Endothelial cell of umbilical vein (primary cell): Measurements from ENCODE around the gene B4GALNT3. TPM values are rescaled to one million over a fixed set of nuclear protein-coding genes. Genes with fewer than 3 reads are reported as not detected.

Experiments used
- BruUV-seq: library from RNA; stranded (reverse); fragments of 400-500 nt; replicated peaks from 2 replicates; lab custom pipeline; 2021; lab: Mats Ljungman, UMichigan
- CTCF ChIA-PET: fragments of 300-600, 350-600 bp; sonication (Branson Sonifier 250); formaldehyde crosslinking; loops from one replicate; lab custom pipeline; 2021; ENCODE audit warnings: antibody characterized with exemption, inconsistent platforms; lab: Charles Lee
- POLR2A ChIA-PET: fragments of 300-600, 350-600 bp; sonication (Branson Sonifier 250); formaldehyde crosslinking; loops from one replicate; lab custom pipeline; 2021; ENCODE audit warnings: antibody characterized with exemption, inconsistent platforms; lab: Charles Lee
- DNase-seq: peaks from one replicate; pipeline ENCODE4 v3.0.0-alpha.2; 2011; ENCODE audit warnings: low read depth, low spot score
- FAIRE-seq: peaks from 2 replicates; lab custom pipeline; 2011; peaks lifted over from hg19 to GRCh38; lab: Jason Lieb, UNC
- H2AFZ ChIP-seq: 2 replicates; pipeline ENCODE4 v1.6.0; 2012; ENCODE audit warnings: low read depth, low read length, control low read depth, inconsistent platforms
- H3K27ac ChIP-seq: 2 replicates; pipeline ENCODE4 v1.5.1; 2011; ENCODE audit warnings: low read depth, mild to moderate bottlenecking, control low read depth, low read length, moderate library complexity; ENCODE audit not compliant: insufficient read depth
- H3K27me3 ChIP-seq, 2 experiments: 2 replicates each; pipeline versions ENCODE4 v1.6.0 to v1.6.1; 2011; ENCODE audit warnings: low read length in 2 of 2, mixed read lengths in 1 of 2; ENCODE audit not compliant: control insufficient read depth in 2 of 2, insufficient read depth in 2 of 2
- H3K36me3 ChIP-seq, 2 experiments: 2 replicates in 1 of 2; 3 replicates in 1 of 2; pipeline ENCODE4 v1.5.1; 2011; ENCODE audit warnings: low read length in 2 of 2, mild to moderate bottlenecking in 1 of 2, moderate library complexity in 1 of 2; ENCODE audit not compliant: control insufficient read depth in 2 of 2, insufficient read depth in 2 of 2; ENCODE audit errors: extremely low read depth in 1 of 2
- H3K4me1 ChIP-seq: 3 replicates; pipeline ENCODE4 v1.5.1; 2011; ENCODE audit warnings: mild to moderate bottlenecking, low read length; ENCODE audit not compliant: control insufficient read depth, insufficient read depth; ENCODE audit errors: extremely low read depth
- H3K4me2 ChIP-seq: 2 replicates; pipeline ENCODE4 v1.6.1; 2011; ENCODE audit warnings: low read length, control low read depth, mixed read lengths; ENCODE audit not compliant: insufficient read depth
- H3K4me3 ChIP-seq, 3 experiments: fragments of 200-600 bp in 1 of 3; sonication (generic), shearing (Covaris generic) in 1 of 3; replicated peaks in 1 of 3; 2 replicates each; pipeline ENCODE4 v1.5.1; 2011 to 2016; ENCODE audit warnings: control low read depth in 3 of 3, low read length in 3 of 3, mild to moderate bottlenecking in 2 of 3, inconsistent platforms in 1 of 3, low read depth in 1 of 3, moderate library complexity in 1 of 3; ENCODE audit not compliant: insufficient read depth in 1 of 3
- H3K79me2 ChIP-seq: 2 replicates; pipeline ENCODE4 v1.6.0; 2012; ENCODE audit warnings: low read length, inconsistent platforms; ENCODE audit not compliant: control insufficient read depth, insufficient read depth
- H3K9ac ChIP-seq: replicated peaks from 2 replicates; pipeline ENCODE3; 2011; ENCODE audit warnings: low read length, control low read depth; ENCODE audit not compliant: insufficient read depth; ENCODE audit errors: extremely low read depth
- H3K9me1 ChIP-seq: replicated peaks from 3 replicates; pipeline ENCODE4 v1.6.0; 2011; ENCODE audit warnings: mild to moderate bottlenecking, low read length; ENCODE audit not compliant: control insufficient read depth, insufficient read depth; ENCODE audit errors: extremely low read depth
- H3K9me3 ChIP-seq: replicated peaks from 2 replicates; pipeline ENCODE4 v1.5.1; 2012; ENCODE audit warnings: low read length, inconsistent platforms; ENCODE audit not compliant: control insufficient read depth, insufficient read depth
- H4K20me1 ChIP-seq: replicated peaks from 2 replicates; pipeline ENCODE3; 2011; ENCODE audit warnings: mild to moderate bottlenecking, low read length; ENCODE audit not compliant: control insufficient read depth, insufficient read depth; ENCODE audit errors: extremely low read depth
- CTCF ChIP-seq, 2 donors: IDR thresholded peaks; 1 replicate in 1 of 2; 2 replicates in 1 of 2; pipeline ENCODE4 v1.5.1; 2011; ENCODE audit warnings: low read length in 2 of 2, mild to moderate bottlenecking in 2 of 2, moderate library complexity in 2 of 2, control low read depth in 1 of 2, inconsistent platforms in 1 of 2, low read depth in 1 of 2; ENCODE audit not compliant: insufficient read depth in 1 of 2; ENCODE audit errors: extremely low read depth in 1 of 2
- EZH2 ChIP-seq: IDR thresholded peaks from 2 replicates; pipeline ENCODE4 v1.6.1; 2012; ENCODE audit warnings: borderline replicate concordance, low read depth, mild to moderate bottlenecking, moderate library complexity, low read length, inconsistent platforms; ENCODE audit not compliant: severe bottlenecking
- FOS ChIP-seq: IDR thresholded peaks from 2 replicates; pipeline ENCODE4 v1.6.1; 2011; ENCODE audit warnings: mild to moderate bottlenecking, low read length, moderate library complexity, borderline replicate concordance; ENCODE audit not compliant: insufficient read depth
- GATA2 ChIP-seq: IDR thresholded peaks from 2 replicates; pipeline ENCODE4 v1.7.0; 2011; ENCODE audit warnings: low read depth, mild to moderate bottlenecking, moderate library complexity, mixed read lengths, low read length; ENCODE audit not compliant: insufficient read length, insufficient read depth
- JUN ChIP-seq: IDR thresholded peaks from 2 replicates; pipeline ENCODE4 v1.6.1; 2011; ENCODE audit warnings: borderline replicate concordance, low read depth; ENCODE audit not compliant: insufficient read length, insufficient read depth
- MAX ChIP-seq: IDR thresholded peaks from 2 replicates; pipeline ENCODE4 v1.6.1; 2011; ENCODE audit not compliant: insufficient read depth, insufficient read length
- MYC ChIP-seq: IDR thresholded peaks from one replicate; pipeline ENCODE4 v1.6.1; 2011; ENCODE audit warnings: mild to moderate bottlenecking, low read depth, low read length
- POLR2A ChIP-seq: IDR thresholded peaks from 2 replicates; pipeline ENCODE4 v1.6.1; 2012; ENCODE audit warnings: low read depth, mild to moderate bottlenecking, control low read depth, low read length
- POLR2AphosphoS5 ChIP-seq: IDR thresholded peaks from 2 replicates; pipeline ENCODE4 v1.6.1; 2012; ENCODE audit warnings: low read depth, mild to moderate bottlenecking, control low read depth, low read length, moderate library complexity; ENCODE audit not compliant: insufficient read depth
- dilution Hi-C: fragments of 300-500 bp; cut with MboI; formaldehyde crosslinking; loops from one replicate; pipeline ENCODE4 v1.15.0; 2019; ENCODE audit warnings: low sequenced_read_pairs; ENCODE audit not compliant: extremely low pct_ligation_motif_present
- intact Hi-C: fragments of 100-400 bp; cut with micrococcal nuclease; formaldehyde crosslinking; loops from one replicate; pipeline ENCODE4 v1.10.0; 2022
- polyA plus RNA-seq, 4 experiments: library from polyadenylated mRNA; depleted of rRNA in 3 of 4; stranded (reverse) in 3 of 4; unstranded in 1 of 4; fragments of >200 nt; gene quantifications; 2 replicates each; pipeline versions ENCODE4 v1.2.1 to v1.2.3, GENCODE V29; 2011 to 2012; ENCODE audit warnings: missing spikeins in 1 of 4
- total RNA-seq: library from RNA; stranded (reverse); gene quantifications from 2 replicates; pipeline ENCODE4 v1.2.3, GENCODE V29; 2021

Gene B4GALNT3
- total and polyA plus RNA-seq, 2 donors (not counting 3 experiments of a cell fraction or from before 2014, with no cell fraction given) = 0.07 TPM; not detected in 1

DNA sequence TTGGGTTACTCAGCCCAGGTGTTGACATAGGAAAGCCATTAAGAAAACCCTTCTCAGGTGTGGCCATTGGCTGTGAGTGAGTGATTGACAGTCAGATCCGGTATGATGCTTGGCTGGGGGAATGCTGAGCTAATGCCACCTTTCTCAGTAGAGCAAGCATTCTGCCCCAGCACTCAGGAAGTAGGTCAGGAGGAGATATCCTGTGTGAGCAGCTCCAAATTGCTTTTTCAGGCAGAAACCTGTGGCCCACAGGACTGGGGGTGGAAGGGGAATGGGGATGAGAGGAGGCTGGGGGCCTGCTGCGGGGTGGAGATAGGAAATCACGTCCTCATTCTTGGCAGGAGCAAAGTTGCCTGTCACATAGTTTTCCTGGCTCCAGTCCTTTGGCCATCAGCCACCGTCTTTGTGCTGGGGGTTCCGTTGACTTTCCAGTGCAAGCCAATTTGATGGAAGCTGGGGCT, 147.8 kb downstream of the B4GALNT3 start:
- BruUV-seq = no TSS peak
- intact Hi-C loops = loop anchor here (1.0 kb wide), 1 partner anchor 9 kb away; no protein-coding TSS in a partner anchor
- POLR2A ChIA-PET = no interaction called here

GRCh38 chr12:608413-608812, 148.7 kb downstream of the B4GALNT3 start:
- no peak overlapping the region for H3K9ac ChIP-seq
- CTCF ChIA-PET = interaction anchor here (1.1 to 3.6 kb wide), 9 partner anchors 10 to 341 kb away, joined by 3 to 19 read pairs (median 6); partner anchors contain the start of genes RAD52 and WNK1
- POLR2A ChIA-PET = no interaction called here
- no peaks in the 10 kb centered on the region for H4K20me1 ChIP-seq
- H3K79me2 ChIP-seq = no peaks in the 10 kb centered on the region
- no TSS peak for BruUV-seq
- DNase-seq = no peak
- TF ChIP-seq EZH2 (no peak), GATA2 (no peak), JUN (no peak), FOS (no peak), MYC (no peak), POLR2AphosphoS5 (no peak), CTCF (IDR thresholded peaks at IDR 0.05; ENCODE audit: extremely low read depth in 1 of 2, insufficient read depth in 1 of 2, low read depth in 1 of 2, low read length in 2 of 2) (no peak), MAX (no peak), POLR2A (no peak)
- H3K9me3 ChIP-seq = no peaks in the 10 kb centered on the region
- H3K36me3 ChIP-seq = no peaks in the 10 kb centered on the region
- no peak overlapping the region for H3K4me2 ChIP-seq
- no peak overlapping the region for H2AFZ ChIP-seq
- H3K4me1 ChIP-seq = peaks cover 28% of the 10 kb centered on the region
- dilution Hi-C loops = no loop called here
- H3K9me1 ChIP-seq = no peaks in the 10 kb centered on the region
- H3K27me3 ChIP-seq = no peaks in the 10 kb centered on the region
- no peak for FAIRE-seq
- H3K27ac ChIP-seq = no peak overlapping the region
- H3K4me3 ChIP-seq = no peak overlapping the region
- intact Hi-C loops = no loop called here

More for the DNA sequence above, 147.8 kb downstream of the B4GALNT3 start:
- DNase-seq (peak; percentile 88), FAIRE-seq (peak; percentile 96)
- no peaks in the 10 kb centered on the region for H3K79me2 ChIP-seq
- peak overlapping the region; percentile 2 for H3K27ac ChIP-seq
- H4K20me1 ChIP-seq = no peaks in the 10 kb centered on the region
- H3K4me2 ChIP-seq = no peak overlapping the region
- H2AFZ ChIP-seq = peak overlapping the region; percentile 55
- CTCF ChIA-PET = interaction anchor here (1.1 to 3.6 kb wide), 9 partner anchors 9 to 342 kb away, joined by 3 to 19 read pairs (median 6); partner anchors contain the start of genes RAD52 and WNK1
- no peaks in the 10 kb centered on the region for H3K9me1 ChIP-seq
- H3K9ac ChIP-seq = no peak overlapping the region
- no peaks in the 10 kb centered on the region for H3K36me3 ChIP-seq
- no peaks in the 10 kb centered on the region for H3K27me3 ChIP-seq
- dilution Hi-C loops = no loop called here
- H3K4me1 ChIP-seq = peaks cover 28% of the 10 kb centered on the region
- H3K4me3 ChIP-seq = no peak overlapping the region
- TF ChIP-seq POLR2A = no peak
- TF ChIP-seq POLR2AphosphoS5 = peak; percentile 29
- no peaks in the 10 kb centered on the region for H3K9me3 ChIP-seq
